Measurements from ENCODE around the gene DCC.

DCC gene

DNA sequence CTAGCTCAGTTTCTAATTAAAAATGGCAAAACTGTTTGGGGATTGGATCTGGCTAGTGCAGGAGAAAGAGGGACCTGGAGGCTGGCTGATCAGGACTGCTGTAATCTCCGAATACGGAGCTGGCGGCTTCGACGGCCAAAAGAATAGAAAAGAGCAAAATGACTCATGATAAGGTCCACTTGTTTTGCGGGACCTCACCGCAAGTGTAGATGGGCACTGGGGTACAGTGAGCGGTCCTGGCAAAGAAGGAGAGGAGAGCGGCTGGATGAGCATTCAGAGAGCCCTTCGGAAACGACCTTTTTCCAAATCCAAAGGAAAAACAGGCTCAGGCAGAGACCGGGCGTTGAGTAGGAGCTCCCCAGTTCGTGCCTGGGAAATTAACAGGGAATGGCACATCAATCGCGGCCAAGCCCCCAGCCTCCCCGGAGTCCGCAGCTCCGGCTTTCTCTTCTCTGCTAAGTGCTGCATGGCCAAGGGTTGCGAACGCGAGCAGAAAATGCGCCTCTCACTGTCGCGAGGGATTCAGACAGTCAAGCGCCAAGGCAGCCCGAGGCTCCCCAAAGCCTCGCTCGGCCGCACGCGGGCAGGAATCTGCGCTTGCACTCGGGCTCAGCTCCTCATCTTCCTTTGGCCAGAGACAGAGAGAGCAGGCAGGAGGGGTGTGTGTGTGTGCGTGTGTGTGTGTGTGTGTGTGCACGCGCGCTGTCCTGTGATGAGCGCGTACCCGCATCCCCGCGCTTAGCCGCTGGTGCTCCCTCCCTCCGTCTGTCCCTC lies 1.8 kb downstream of the DCC start:
- TF ChIP-seq GATA2 (IDR thresholded peaks at IDR 0.05; ENCODE audit: low read depth, low read length) (no peak), GATA3 (IDR thresholded peaks at IDR 0.05; ENCODE audit: low read depth, low read length) (no peak)

DNA sequence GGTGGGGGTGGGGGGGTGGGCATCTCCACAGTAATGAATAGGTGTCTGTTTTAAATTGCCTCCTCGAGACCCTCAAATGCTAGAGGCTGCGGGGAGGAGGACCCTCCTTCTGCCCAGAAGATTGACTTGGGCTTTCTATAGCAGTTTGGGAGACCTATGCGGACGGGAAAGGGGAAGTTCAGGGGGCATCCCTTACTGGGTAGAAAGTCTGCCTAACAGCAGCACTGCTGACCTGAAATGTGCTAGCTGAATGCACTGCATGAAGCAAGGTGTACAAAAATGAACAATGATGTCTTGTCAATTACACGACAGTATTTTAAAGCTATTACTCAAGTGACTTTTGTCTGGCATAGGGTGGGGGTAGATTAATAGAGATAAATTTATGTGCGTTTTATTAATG lies 2.5 kb downstream of the DCC start:
- TF ChIP-seq GATA2 (IDR thresholded peaks at IDR 0.05; ENCODE audit: low read depth, low read length) (no peak), GATA3 (IDR thresholded peaks at IDR 0.05; ENCODE audit: low read depth, low read length) (no peak)

- TF ChIP-seq GATA2 (IDR thresholded peaks at IDR 0.05; ENCODE audit: low read depth, low read length), result no peak
- no peak for TF ChIP-seq GATA3 (IDR thresholded peaks at IDR 0.05; ENCODE audit: low read depth, low read length)
Measured at GRCh38 chr18:52343138-52343537, 3.1 kb downstream of the DCC start.

DNA sequence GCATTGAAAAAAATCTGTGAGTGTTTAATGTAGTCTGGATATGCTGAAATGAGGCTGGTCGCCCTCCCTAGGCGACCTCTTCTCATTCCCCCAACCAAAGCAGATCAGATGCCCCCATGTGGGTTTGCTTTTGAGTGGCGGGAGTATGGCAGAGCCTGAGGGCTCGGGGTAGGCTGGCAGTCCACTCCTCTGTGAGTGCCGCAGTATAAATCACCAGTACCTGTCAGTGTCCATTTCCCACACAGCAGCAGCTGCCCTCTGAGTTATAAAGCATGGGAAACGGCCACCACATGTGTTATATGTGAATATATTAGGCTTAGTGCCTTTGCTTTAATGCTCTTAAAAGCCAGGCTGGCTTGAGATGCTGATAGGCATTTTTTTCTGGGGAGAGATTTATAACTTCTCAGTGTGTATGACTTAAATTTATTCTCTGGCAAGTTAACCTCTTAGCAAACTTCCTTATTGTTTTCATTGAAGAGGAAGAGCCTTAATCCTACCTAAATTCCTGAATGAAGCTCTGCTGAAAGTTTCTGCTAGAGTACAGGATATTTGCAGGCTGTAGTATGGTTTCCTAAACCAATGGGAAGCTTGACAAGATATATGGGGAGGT lies 3.8 kb downstream of the DCC start:
- TF ChIP-seq GATA2 (IDR thresholded peaks at IDR 0.05; ENCODE audit: low read depth, low read length) (no peak), GATA3 (IDR thresholded peaks at IDR 0.05; ENCODE audit: low read depth, low read length) (no peak)

- TF ChIP-seq GATA2 (IDR thresholded peaks at IDR 0.05; ENCODE audit: low read depth, low read length), result no peak
- TF ChIP-seq GATA3 (IDR thresholded peaks at IDR 0.05; ENCODE audit: low read depth, low read length), result no peak
Measured at GRCh38 chr18:52344881-52345280, 4.9 kb downstream of the DCC start.

GRCh38 chr18:52345428-52345827 lies 5.4 kb downstream of the DCC start:
- TF ChIP-seq GATA2 (IDR thresholded peaks at IDR 0.05; ENCODE audit: low read depth, low read length), result no peak
- TF ChIP-seq GATA3 (IDR thresholded peaks at IDR 0.05; ENCODE audit: low read depth, low read length), result no peak

DNA sequence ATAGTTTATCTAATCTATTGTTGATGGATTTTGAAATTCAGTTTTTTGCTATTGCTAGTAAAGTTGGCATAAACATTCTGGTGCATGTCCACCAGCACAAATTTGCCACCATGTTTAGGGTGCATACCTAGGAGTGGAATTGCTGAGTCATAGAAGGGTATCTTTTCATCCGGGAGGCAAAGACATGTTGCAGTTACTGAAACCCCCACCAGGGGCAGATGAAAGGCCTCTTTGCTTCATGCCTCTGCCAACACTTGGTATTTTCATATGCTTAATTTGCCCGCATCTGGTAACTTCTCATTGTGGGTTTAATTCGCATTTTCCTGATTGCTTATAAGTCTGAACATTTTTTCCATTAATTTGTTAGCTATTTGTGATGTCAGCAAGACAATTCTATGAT lies 8.2 kb downstream of the DCC start:
- TF ChIP-seq GATA3 (IDR thresholded peaks at IDR 0.05; ENCODE audit: low read depth, low read length), result no peak
- TF ChIP-seq GATA2 (IDR thresholded peaks at IDR 0.05; ENCODE audit: low read depth, low read length), result no peak

GRCh38 chr18:52349498-52349897 lies 9.5 kb downstream of the DCC start:
- TF ChIP-seq GATA2 (IDR thresholded peaks at IDR 0.05; ENCODE audit: low read depth, low read length) (no peak), GATA3 (IDR thresholded peaks at IDR 0.05; ENCODE audit: low read depth, low read length) (no peak)

DNA sequence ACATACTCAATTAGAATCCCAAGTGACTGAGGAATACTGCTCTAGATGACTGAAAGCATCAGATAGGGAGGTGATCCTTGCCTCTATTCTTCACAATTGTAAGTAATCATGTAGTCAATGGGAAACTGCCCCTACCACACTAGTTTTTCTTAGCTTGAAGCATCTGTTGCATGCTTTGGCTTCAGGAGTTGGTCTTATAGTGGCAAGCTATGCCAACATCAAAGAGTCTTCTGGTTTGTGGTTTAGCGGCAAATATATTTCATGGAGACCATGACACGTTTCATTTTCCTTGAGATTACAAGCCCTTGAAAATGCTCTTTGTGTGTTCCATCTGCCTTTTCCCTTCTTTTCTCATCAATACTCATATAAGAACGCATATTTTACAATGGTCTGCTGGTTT lies 12.9 kb downstream of the DCC start:
- TF ChIP-seq GATA2 (IDR thresholded peaks at IDR 0.05; ENCODE audit: low read depth, low read length), result no peak
- no peak for TF ChIP-seq GATA3 (IDR thresholded peaks at IDR 0.05; ENCODE audit: low read depth, low read length)

- TF ChIP-seq GATA2 (IDR thresholded peaks at IDR 0.05; ENCODE audit: low read depth, low read length) (no peak), GATA3 (IDR thresholded peaks at IDR 0.05; ENCODE audit: low read depth, low read length) (no peak)
Measured at GRCh38 chr18:52353589-52353988, 13.6 kb downstream of the DCC start.

DNA sequence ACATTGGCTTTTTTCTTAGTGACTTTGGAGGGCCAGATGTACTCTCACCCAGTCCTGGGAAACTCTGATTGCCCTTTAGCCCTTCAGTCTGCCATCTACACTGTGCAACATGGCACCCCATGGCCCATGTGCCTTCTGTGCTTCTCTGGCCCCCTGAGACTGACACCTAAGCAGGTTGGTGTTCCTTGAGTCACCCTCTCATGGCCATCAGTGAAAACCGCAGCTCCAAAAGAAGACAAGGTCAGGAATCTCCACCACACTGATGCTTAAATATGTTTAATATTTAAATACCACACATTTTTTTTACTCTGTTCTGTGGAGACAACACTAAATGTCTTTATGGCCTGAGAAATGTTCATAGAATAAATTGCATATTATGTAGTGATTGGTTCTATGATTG lies 23.9 kb downstream of the DCC start:
- TF ChIP-seq GATA3 (IDR thresholded peaks at IDR 0.05; ENCODE audit: low read depth, low read length), result no peak
- no peak for TF ChIP-seq GATA2 (IDR thresholded peaks at IDR 0.05; ENCODE audit: low read depth, low read length)

GRCh38 chr18:52367953-52368742 lies 28.2 kb downstream of the DCC start:
- TF ChIP-seq GATA3 (IDR thresholded peaks at IDR 0.05; ENCODE audit: low read depth, low read length) (no peak), GATA2 (IDR thresholded peaks at IDR 0.05; ENCODE audit: low read depth, low read length) (no peak)

DNA sequence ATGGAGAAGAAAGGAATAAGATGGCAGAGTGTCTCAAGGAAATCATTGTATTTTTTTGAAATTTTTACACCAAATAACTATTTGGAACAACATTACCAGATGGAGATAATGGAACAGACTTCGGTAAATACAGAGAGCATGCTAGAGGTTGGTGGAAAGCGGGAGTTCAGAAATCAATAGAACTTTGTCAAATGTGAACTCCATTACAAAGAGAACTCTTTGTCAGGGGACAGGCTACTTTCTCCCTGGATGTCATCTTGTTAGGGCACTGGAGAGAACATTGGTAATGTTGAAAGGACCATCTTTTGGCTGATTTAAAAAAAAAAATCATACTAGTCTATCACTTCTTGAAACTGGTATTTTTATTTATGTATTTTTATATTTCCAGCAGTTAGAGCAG lies 30.8 kb downstream of the DCC start:
- no peak for TF ChIP-seq GATA2 (IDR thresholded peaks at IDR 0.05; ENCODE audit: low read depth, low read length)
- no peak for TF ChIP-seq GATA3 (IDR thresholded peaks at IDR 0.05; ENCODE audit: low read depth, low read length)

GRCh38 chr18:52376104-52376503 lies 36.1 kb downstream of the DCC start:
- TF ChIP-seq GATA2 (IDR thresholded peaks at IDR 0.05; ENCODE audit: low read depth, low read length) (no peak), GATA3 (IDR thresholded peaks at IDR 0.05; ENCODE audit: low read depth, low read length) (no peak)

DNA sequence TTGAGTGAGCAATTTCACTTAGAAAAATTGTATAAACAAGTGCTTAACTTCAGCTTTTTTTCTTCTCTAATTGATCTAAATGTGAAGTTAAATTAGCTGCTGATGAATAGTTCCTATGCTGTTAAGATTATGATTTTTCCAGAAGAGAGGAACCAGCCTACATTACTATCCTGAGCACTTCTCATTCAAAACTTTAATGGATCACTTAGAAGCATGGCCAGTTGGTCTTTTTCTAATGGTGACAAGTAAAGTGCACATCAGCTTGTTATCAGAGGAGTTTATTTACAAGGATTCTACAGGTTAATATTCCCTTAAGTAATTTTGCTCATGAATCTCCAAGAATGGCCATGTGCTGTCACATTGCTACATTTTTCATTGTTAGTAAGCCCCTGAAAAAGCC lies 37.1 kb downstream of the DCC start:
- TF ChIP-seq GATA2 (IDR thresholded peaks at IDR 0.05; ENCODE audit: low read depth, low read length), result no peak
- TF ChIP-seq GATA3 (IDR thresholded peaks at IDR 0.05; ENCODE audit: low read depth, low read length), result no peak
